PC-9 (cell line): ENCODE results near the gene COMMD9. TPM values are rescaled to one million over a fixed set of nuclear protein-coding genes. Genes with fewer than 3 reads are reported as not detected.

ENCODE experiments used
- BruUV-seq: library from RNA; stranded (reverse); fragments of 400-500 nt; replicated peaks from 2 replicates; lab custom pipeline; 2021; lab: Mats Ljungman, UMichigan
- CTCF ChIA-PET: fragments of 300-600 bp; sonication (Branson Sonifier 250); formaldehyde crosslinking; loops from one replicate; lab custom pipeline; 2022; ENCODE audit warnings: antibody characterized with exemption; lab: Charles Lee
- POLR2A ChIA-PET: fragments of 300-600 bp; sonication (Branson Sonifier 250); formaldehyde crosslinking; loops from one replicate; lab custom pipeline; 2022; ENCODE audit warnings: antibody characterized with exemption; ENCODE audit not compliant: unreplicated experiment; lab: Charles Lee
- DNase-seq, 2 experiments: peaks; one replicate each; pipeline versions ENCODE4 v3.0.0 to v3.0.0-alpha.2; 2015 to 2022; ENCODE audit warnings: mixed read lengths in 1 of 2
- H2AFZ ChIP-seq: fragments of 200-600 bp; sonication (generic); 2 replicates; pipeline ENCODE4 v1.8.1; 2017; ENCODE audit warnings: antibody characterized with exemption
- H3F3A ChIP-seq: fragments of 200-600 bp; sonication (generic); 2 replicates; pipeline ENCODE4 v1.8.1; 2017; ENCODE audit warnings: antibody characterized with exemption, mild to moderate bottlenecking, low read depth; ENCODE audit not compliant: insufficient read depth
- H3K27ac ChIP-seq: fragments of 200-600 bp; sonication (generic); 2 replicates; pipeline ENCODE4 v1.6.1; 2016; ENCODE audit warnings: mixed run types
- H3K27me3 ChIP-seq: fragments of 200-600 bp; sonication (generic); 2 replicates; pipeline ENCODE4 v1.6.1; 2016; ENCODE audit warnings: low read depth, mixed run types; ENCODE audit not compliant: insufficient read depth
- H3K36me3 ChIP-seq: fragments of 200-600 bp; sonication (generic); 2 replicates; pipeline ENCODE4 v1.6.1; 2016; ENCODE audit warnings: low read depth, mixed run types
- H3K4me1 ChIP-seq: fragments of 200-600 bp; sonication (generic); replicated peaks from 2 replicates; pipeline ENCODE4 v1.6.1; 2016; ENCODE audit warnings: mixed run types; ENCODE audit not compliant: insufficient read depth
- H3K4me2 ChIP-seq: fragments of 200-600 bp; sonication (generic); 2 replicates; pipeline ENCODE4 v1.6.1; 2017; ENCODE audit warnings: mixed run types
- H3K4me3 ChIP-seq: fragments of 200-600 bp; sonication (generic); 2 replicates; pipeline ENCODE4 v1.6.1; 2016; ENCODE audit warnings: mixed run types
- H3K79me2 ChIP-seq: fragments of 200-600 bp; sonication (generic); 2 replicates; pipeline ENCODE4 v1.6.1; 2017; ENCODE audit warnings: low read depth, mixed run types
- H3K9me2 ChIP-seq: fragments of 200-600 bp; sonication (generic); 2 replicates; pipeline ENCODE4 v1.8.1; 2017; ENCODE audit warnings: mild to moderate bottlenecking; ENCODE audit not compliant: insufficient read depth
- H3K9me3 ChIP-seq: fragments of 200-600 bp; sonication (generic); 2 replicates; pipeline ENCODE4 v1.8.1; 2016; ENCODE audit warnings: low read depth; ENCODE audit not compliant: insufficient read depth
- H4K20me1 ChIP-seq: fragments of 200-600 bp; sonication (generic); 2 replicates; pipeline ENCODE4 v1.8.1; 2017; ENCODE audit not compliant: insufficient read depth
- EZH2 ChIP-seq: fragments of 200-600 bp; sonication (generic); IDR thresholded peaks from 2 replicates; pipeline ENCODE4 v1.8.0; 2017; ENCODE audit warnings: antibody characterized with exemption, low read depth
- intact Hi-C: fragments of 100-400 bp; cut with micrococcal nuclease; formaldehyde crosslinking; loops from one replicate; pipeline ENCODE4 v1.10.0; 2022; ENCODE audit not compliant: unreplicated experiment
- total RNA-seq: library from RNA; stranded (reverse); gene quantifications from 2 replicates; pipeline ENCODE4 v1.2.3, GENCODE V29; 2021
- TF ChIP-seq, protein P1 (sequence below): fragments of 200-600 bp; sonication (generic); conservative IDR thresholded peaks from 2 replicates; pipeline ENCODE4 v1.6.1; 2017; ENCODE audit warnings: mixed run types, antibody characterized with exemption, mild to moderate bottlenecking, moderate library complexity

Gene COMMD9
- total RNA-seq, 1 experiment from 2014 or later = 77.5 TPM

DNA sequence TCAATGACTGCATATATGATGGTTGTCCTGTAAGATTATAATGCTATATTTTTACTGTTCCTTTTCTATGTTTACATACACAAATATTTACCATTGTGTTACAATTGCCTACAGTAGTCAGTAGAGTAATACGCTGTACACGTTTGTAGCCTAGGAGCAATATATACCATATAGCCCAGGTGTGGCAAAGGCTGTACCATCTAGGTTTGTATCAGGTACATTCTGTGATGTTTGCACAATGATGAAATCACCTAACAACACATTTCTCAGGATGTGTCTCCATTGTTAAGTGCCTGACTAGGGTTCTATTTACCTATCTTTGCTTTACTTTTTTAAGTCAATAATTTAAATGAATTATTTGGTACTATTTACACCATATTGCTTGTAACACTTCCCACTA, 28.8 kb upstream of the COMMD9 start:
- ChIA-PET POLR2A (no interaction called here), CTCF (interaction anchor here (0.5 kb wide), 1 partner anchor 891 kb away, joined by 3 read pairs; no protein-coding TSS in a partner anchor)
- no peaks in the 10 kb centered on the region for H3K79me2 ChIP-seq
- H3F3A ChIP-seq = 0 out of 2 replicates have a peak, but pooled peaks cover 3% of the 10 kb centered on the region
- no peaks in the 10 kb centered on the region for H4K20me1 ChIP-seq
- H3K4me2 ChIP-seq = no peak overlapping the region
- DNase-seq = no peak
- TF ChIP-seq, protein P1, sequence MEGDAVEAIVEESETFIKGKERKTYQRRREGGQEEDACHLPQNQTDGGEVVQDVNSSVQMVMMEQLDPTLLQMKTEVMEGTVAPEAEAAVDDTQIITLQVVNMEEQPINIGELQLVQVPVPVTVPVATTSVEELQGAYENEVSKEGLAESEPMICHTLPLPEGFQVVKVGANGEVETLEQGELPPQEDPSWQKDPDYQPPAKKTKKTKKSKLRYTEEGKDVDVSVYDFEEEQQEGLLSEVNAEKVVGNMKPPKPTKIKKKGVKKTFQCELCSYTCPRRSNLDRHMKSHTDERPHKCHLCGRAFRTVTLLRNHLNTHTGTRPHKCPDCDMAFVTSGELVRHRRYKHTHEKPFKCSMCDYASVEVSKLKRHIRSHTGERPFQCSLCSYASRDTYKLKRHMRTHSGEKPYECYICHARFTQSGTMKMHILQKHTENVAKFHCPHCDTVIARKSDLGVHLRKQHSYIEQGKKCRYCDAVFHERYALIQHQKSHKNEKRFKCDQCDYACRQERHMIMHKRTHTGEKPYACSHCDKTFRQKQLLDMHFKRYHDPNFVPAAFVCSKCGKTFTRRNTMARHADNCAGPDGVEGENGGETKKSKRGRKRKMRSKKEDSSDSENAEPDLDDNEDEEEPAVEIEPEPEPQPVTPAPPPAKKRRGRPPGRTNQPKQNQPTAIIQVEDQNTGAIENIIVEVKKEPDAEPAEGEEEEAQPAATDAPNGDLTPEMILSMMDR = no peak
- no peak for TF ChIP-seq EZH2
- H3K9me2 ChIP-seq = no peaks in the 10 kb centered on the region
- H3K9me3 ChIP-seq = no peaks in the 10 kb centered on the region
- no peak overlapping the region for H3K27ac ChIP-seq
- H3K36me3 ChIP-seq = no peaks in the 10 kb centered on the region
- intact Hi-C loops = no loop called here
- peaks cover 12% of the 10 kb centered on the region for H3K4me1 ChIP-seq
- no peak overlapping the region for H3K4me3 ChIP-seq
- no peak overlapping the region for H2AFZ ChIP-seq
- H3K27me3 ChIP-seq = no peaks in the 10 kb centered on the region
- no TSS peak for BruUV-seq

DNA sequence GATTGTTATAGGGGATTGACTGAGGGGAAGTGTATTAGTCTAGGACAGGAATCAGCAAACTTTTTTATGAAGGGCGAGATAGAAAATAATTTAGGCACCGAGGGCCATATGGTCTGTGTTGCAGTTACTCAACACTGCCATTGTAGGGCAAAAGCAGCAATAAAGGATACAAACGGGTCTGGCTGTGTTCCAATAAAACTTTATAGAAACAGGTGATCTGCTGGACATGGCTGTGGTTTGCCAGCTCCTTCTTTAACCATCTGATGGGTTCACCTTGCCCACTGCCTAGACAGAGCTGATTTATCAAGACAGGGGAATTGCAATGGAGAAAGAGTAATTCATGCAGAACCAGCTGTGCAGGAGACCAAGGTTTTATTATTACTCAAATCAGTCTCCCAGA, 26.8 kb upstream of the COMMD9 start:
- Histone ChIP-seq H3K27me3 (no peaks in the 10 kb centered on the region), H3F3A (peaks cover 16% of the 10 kb centered on the region; the same call in 1 of the 2 replicates), H4K20me1 (no peaks in the 10 kb centered on the region), H2AFZ (no peak overlapping the region), H3K4me2 (peak overlapping the region; percentile 42), H3K27ac (no peak overlapping the region), H3K79me2 (no peaks in the 10 kb centered on the region), H3K4me3 (no peak overlapping the region), H3K9me3 (no peaks in the 10 kb centered on the region), H3K4me1 (peaks cover 28% of the 10 kb centered on the region), H3K36me3 (no peaks in the 10 kb centered on the region), H3K9me2 (no peaks in the 10 kb centered on the region)
- TF ChIP-seq, protein P1 = no peak
- no peak for TF ChIP-seq EZH2
- BruUV-seq = no TSS peak
- ChIA-PET CTCF (no interaction called here), POLR2A (interaction anchor here (0.6 kb wide), 1 partner anchor 1828 kb away, joined by 3 read pairs; no protein-coding TSS in a partner anchor)
- no peak for DNase-seq
- intact Hi-C loops = no loop called here

DNA sequence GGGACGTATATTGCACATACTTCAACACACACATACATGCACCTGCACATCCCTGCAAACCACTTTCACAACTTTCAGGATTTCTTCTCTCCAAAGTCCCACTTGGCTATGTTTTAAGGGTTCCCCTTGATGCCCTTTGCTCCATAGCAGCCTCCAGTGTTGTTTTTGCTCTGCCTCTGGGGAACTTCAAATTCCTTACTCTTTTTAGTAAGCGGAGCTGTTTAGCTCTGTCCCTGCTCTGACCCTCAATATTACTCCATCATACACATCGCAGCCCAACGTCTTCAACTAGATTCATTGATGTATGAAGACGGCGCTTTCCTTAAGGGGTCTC, 25.2 kb upstream of the COMMD9 start:
- POLR2A ChIA-PET = no interaction called here
- Histone ChIP-seq H3K36me3 (no peaks in the 10 kb centered on the region), H3K27me3 (no peaks in the 10 kb centered on the region), H3K9me2 (no peaks in the 10 kb centered on the region), H3K4me3 (no peak overlapping the region), H3K4me2 (no peak overlapping the region), H4K20me1 (no peaks in the 10 kb centered on the region), H3K27ac (no peak overlapping the region), H3K9me3 (0 out of 2 replicates have a peak, but pooled peaks cover 6% of the 10 kb centered on the region), H3K4me1 (peaks cover 28% of the 10 kb centered on the region), H2AFZ (no peak overlapping the region), H3K79me2 (no peaks in the 10 kb centered on the region), H3F3A (peaks cover 16% of the 10 kb centered on the region; the same call in 1 of the 2 replicates)
- no TSS peak for BruUV-seq
- no peak for TF ChIP-seq EZH2
- TF ChIP-seq, protein P1 = no peak
- intact Hi-C loops = no loop called here
- CTCF ChIA-PET = no interaction called here
- DNase-seq = no peak
